Measurements from ENCODE around the gene OSBPL1A.

DNA sequence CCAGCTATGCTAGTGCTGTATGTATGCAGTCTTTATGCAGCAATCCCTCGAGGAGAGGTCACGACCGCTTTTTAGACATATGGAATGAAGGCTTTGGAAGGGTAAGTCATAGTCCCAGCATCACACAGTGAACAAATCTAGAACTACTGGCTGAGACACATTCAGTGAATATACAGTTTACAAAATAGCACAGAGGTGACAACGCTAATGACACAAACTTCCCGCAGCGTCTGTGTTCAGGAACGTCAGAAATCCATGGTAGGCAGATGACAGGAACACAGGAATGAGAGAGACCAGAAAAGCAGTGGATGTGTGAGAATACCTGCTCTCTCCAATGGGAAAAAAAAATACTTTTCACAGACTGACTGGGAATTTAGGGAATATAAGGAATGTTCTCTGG lies 229.1 kb downstream of the OSBPL1A start:
- TF ChIP-seq CTCF (conservative IDR thresholded peaks at IDR 0.05) (no peak), EZH2 (IDR thresholded peaks at IDR 0.05; ENCODE audit: low read depth) (no peak)

Data from PC-9 (cell line).